Stimulated activated CD4-positive, alpha-beta T cell treated with anti-CD3 and anti-CD28 coated beads, Interleukin-4, amount 100 ng/mL, for 24 hours (primary cell): ENCODE results near the gene STAT6.
"Not testable (repeated sequence)": the region's sequence is repeated elsewhere in the genome, so short reads cannot be mapped to it uniquely, and the experiment has no call there.

Experiments used
- DNase-seq: peaks from one replicate; pipeline ENCODE4 v3.0.0-alpha.2; 2020

Gene STAT6

GRCh38 chr12:57124261-57124877, 13.2 kb upstream of the STAT6 start:
- peak; percentile 86 for DNase-seq

DNA sequence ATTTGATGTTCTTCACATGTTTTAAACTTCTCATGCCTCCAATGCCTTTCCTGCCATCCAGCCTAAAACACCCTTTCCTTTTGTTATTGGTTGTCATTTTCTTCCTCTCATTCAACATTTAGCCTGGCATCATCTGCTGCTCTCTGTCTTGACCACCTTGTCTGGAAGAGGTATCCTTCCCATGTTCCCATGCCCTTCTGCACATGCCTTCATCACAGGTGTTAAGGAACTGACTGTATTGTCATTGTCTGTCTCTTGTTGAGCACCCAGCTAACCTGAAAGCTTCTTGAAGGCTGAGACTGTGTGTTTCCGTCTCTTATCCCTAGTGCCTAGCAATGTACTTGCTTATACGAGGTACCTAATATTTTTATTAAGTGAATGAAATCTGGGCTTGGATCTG, 12.7 kb upstream of the STAT6 start:
- no peak for DNase-seq

DNA sequence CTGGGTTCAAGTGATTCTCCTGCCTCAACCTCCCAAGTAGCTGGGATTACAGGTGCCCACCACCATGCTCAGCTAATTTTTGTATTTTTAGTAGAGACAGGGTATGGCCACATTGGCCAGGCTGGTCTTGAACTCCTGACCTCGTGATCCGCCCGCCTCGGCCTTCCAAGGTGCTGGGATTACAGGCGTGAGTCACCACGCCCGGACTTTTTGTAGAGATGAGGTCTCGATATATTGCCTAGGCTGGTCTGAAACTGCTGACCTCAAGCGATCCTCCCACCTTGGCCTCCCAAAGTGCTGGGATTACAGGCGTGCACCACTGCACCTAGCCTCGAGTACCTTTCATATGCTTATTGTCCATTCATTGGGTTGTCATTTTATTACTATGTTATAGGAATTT, 9.6 kb upstream of the STAT6 start:
- not testable (repeated sequence) for DNase-seq

- no peak for DNase-seq
These were observed 8.3 kb upstream of the STAT6 start for GRCh38 chr12:57119294-57120085.

GRCh38 chr12:57118711-57119271, 7.6 kb upstream of the STAT6 start:
- no peak for DNase-seq

DNA sequence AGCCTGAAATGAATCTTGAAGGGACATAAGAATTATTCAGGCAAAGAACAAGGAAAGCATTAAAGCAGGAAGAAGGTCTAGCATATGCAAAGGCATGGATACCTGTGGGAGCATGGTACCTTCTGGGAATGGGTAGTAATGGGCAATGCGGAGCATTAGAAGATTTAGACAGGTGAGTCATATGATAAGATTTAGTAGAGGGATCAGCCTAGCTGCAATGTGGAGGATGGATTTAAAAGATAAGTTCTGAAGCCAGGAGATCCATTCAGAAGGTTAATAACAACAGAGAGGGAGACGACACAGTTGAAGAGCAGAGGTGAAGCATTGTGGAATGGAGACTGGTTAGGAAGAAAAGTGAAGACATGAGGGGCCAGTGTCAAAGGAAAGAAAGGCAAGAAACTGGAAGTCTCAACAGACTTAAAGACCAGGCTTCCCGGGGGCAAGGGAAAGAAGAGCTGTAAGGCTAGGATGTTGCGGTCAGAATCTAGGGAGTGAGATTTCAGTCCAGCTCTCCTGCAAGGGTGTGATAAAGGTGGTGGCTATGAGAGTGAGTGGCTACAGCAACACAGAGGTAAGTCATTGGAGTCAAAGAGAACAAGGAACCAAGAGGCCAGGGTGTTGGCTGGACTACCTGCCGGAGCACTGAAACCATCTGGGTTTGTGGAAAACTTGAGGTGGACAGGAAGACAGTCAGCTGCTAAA, 5.6 kb upstream of the STAT6 start:
- DNase-seq, result no peak

DNA sequence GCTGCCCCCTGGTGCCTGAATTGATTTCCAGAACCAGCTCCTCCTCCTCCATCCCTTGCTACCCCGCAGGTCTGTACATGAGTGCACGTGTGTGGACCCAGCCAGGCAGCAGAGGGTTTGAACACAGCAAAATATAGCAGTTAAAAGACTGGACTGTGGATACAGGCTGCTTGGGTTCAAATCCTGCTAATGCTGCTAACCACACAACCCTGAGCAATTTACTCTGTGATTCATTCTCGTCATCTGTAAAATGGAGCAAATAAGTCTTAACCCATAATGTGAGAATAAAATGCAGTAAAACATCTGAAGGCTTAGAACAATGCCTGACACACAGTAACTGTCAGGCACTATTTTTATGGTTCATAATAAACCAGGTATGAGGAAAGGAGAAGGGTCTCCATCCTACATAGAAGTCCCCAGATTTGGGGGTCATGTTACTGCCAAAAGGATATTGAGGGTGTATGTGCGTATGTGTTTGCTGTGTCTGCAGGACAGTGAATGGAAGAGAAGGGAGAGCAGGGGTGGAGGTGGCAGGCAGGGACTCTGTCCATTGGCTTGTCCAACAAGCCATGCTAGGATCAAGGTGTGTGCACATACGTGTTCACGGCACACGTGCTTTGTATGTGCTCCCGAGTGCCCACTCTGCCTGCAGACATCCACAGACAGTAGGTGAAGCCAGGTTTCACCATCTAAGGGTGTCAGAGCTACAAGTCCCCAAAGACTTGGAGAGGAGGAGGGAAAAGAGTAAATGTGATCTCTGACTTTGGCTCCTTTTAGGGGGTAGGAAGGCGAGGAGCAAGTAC, 1.5 kb upstream of the STAT6 start:
- DNase-seq, result no peak

- DNase-seq, result peak; percentile 81
These were observed 795 bp downstream of the STAT6 start for GRCh38 chr12:57110104-57111030.

- DNase-seq, result no peak
These were observed 1.7 kb downstream of the STAT6 start for GRCh38 chr12:57109207-57110103.

DNA sequence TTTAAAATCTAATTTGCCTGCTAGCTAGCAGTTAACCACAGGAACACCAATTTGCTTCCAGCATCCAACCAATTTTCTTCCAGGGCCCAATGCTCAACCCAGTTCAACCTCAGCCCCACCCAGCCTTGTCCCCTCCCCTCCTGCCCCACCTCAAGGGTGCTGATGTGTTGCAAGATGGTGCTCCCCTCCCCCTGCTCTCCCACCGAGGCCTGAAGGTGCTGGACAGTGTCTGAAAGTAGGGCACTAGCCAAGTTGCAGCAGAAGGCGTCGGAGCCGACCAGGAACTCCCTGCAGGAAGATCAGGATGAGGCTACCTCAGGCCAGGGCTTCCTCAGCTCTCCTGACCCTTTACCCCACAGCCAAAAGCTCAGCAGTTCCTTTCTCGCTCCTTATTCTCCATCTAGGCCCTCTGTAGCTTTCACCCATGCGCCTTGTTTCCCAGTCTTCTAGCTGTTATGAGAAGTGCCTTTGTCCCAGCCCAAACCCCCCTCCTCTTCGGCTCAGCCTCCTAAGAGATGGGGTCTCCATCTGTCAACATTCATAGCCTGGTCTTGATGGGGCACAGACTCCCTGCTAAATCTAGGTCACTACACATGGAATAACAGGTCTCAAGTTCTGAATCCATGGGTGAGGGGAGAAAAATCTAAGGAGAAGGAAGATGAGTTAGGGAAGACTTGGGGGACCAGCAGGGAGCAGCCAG, 3.6 kb downstream of the STAT6 start:
- no peak for DNase-seq

DNA sequence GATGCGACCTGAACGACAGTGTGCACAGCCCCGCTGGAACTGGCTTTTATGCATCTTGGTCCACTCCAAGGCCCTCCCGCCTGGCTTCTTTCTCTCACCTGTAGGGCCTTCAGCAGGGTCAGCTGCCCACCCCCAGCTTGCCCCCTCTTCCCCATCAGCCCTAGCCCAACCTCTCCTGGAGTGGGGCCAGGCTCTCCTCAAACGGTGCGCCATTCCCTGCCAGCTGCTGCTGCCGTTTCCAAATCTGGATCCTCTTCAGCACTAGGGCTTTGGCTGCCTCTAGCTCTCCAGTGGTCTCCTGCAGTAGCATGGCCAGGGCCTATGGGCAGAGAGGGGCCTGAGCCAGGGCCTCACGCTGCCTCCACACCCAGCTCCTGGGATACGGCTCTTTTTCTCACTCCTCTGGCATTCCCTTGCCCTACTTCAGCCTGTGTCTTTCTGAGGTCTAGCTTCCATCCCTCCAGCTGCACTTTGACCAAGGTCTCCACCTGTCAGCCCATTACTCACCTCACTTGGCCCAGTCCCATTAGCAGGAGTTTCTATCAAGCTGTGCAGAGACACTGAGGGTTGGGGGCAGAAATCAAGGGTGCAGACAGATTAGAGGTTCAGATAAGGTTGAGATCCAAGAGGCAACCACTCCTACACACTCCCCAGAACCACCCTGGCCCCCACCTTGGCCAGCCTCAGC, 5.0 kb downstream of the STAT6 start:
- DNase-seq, result no peak

DNA sequence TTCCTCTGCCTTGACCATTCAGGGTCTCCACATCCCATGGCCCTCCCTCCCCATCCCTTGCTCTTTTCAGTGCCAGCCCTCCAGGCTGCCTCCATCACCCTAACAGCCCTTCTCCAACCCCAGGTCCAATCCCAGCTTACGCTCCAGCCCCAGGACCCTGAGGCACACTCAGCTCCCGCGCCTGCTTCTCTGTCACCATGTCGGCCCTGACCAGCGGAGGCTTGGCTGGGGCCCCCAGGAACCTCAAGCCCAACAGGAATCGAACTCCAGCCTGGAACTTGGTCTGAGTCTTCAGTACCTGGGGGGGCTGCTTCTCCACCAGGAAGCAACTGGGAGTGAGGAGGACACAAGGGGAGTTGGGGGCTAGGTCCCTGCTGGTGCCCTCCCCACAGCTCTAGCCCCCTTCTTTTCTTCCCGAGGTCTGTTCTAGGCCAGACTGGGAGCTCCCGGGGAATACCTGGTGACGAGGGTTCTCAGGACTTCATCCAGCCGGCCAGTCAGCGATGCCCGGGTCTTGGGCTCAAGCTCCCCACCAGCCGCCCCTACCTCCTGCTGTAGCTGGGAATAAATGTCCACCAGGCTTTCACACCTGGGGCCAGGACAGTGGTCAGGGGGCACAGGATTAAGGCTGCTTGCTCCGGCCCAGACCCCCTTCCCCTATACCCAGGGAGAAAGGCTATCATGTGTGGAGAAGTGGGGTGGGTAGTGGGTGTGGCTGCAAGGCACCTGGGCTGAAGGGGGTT, 6.0 kb downstream of the STAT6 start:
- no peak for DNase-seq

GRCh38 chr12:57104292-57104910, 6.8 kb downstream of the STAT6 start:
- DNase-seq, result no peak

DNA sequence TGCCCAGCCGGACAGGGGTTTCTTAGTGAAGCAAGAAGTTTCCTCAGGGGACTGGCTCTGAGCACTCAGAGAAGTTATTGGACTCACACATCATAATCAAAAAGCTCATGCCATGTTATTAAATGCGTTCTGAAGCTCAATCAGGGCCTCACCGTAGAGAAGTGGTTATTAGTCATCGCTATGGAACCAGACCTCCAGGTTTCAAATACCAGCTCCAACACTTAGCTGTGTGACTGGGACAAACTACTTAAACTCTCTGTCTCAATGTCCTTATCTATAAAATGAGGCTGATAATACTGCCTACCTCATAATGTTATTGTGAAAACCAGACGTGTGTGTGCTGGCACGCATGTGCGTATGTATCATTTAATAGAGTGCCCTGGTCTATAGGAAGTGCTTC, 7.3 kb downstream of the STAT6 start:
- DNase-seq, result no peak

DNA sequence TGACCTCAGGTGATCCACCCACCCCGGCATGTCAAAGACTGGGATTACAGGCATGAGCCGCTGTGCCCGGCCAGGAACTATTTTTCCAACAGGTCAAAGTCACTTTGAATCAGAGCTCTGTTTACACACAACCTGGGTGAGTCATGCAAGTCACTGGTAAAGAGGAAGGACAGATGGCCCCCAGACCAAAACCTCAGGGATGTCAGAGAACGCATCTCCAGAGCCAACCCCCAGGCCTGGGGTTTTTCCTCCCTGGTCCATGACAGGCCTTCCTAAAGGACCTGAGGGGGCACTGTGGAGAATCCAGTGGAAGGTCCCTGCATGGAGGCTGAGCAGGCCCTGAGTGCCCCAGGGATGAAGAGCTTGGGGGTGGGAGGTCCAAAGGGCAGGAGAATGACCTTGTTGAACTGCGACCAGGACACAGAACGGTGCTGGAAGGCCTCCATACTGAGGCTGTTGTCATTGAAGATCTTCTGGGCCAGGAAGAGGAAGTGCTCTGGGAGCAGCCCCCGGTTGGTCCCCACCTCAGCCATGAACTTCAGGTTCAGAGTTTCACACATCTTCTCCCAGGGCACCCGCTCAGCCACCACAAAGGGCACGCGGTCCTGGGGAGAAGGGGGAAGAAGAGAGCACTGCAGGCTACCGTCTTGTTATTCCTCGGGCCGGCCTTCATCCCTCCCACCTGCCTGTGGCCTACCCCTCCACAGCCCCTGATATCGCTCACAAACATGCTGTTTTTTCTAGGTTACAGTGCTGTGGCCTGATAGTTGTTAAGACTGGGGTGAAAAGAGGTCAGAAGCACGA, 9.1 kb downstream of the STAT6 start:
- no peak for DNase-seq

- no peak for DNase-seq
These were observed 11.4 kb downstream of the STAT6 start for GRCh38 chr12:57099766-57100165.

GRCh38 chr12:57099047-57099714, 12.0 kb downstream of the STAT6 start:
- no peak for DNase-seq
